GM12801 (cell line): ENCODE results near the gene MON1A.

Experiments
- CTCF ChIP-seq: IDR thresholded peaks from one replicate; pipeline ENCODE4 v1.5.1; 2011; ENCODE audit warnings: control low read depth; ENCODE audit not compliant: insufficient read length; ENCODE audit errors: extremely low read depth

Gene MON1A

GRCh38 chr3:49896345-49896744 is 33.3 kb downstream of the MON1A start:
- no peak for TF ChIP-seq CTCF

GRCh38 chr3:49895791-49896190 is 33.8 kb downstream of the MON1A start:
- TF ChIP-seq CTCF = no peak

- no peak for TF ChIP-seq CTCF
These were observed 40.3 kb downstream of the MON1A start for GRCh38 chr3:49889296-49889695.

- no peak for TF ChIP-seq CTCF
These were observed 42.7 kb downstream of the MON1A start for GRCh38 chr3:49886922-49887265.

DNA sequence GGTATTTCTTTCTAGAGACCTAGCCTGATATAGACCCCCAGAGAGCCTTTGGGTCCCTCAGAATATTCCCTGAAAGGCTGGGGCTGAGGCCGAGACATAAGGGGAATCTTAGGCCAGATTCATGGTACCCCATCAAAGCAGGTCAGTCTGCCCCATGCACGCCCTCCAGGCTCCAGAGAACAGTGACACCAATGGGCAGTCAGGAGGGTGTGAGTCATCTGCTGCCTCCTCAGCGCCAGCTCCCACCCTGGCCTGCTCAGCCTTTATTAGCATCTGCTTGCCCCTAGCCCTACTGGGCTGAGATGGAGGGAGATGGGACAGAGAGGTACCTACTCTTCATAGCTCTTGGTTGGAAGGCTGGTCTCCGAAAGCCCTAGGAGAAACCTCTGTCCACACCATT is 45.6 kb downstream of the MON1A start:
- no peak for TF ChIP-seq CTCF

- TF ChIP-seq CTCF = no peak
These were observed 47.4 kb downstream of the MON1A start for GRCh38 chr3:49882166-49882565.

GRCh38 chr3:49880581-49881315 is 48.9 kb downstream of the MON1A start:
- no peak for TF ChIP-seq CTCF
